Loucy (cell line): ENCODE data around the gene ANXA6.
A peak's percentile ranks its signal among the peaks of the same experiment; 100 is the strongest.

ENCODE experiments used
- H2AFZ ChIP-seq: fragments of 200-600 bp; sonication (generic); 2 replicates; pipeline ENCODE4 v1.6.0; 2016; ENCODE audit warnings: antibody characterized with exemption, mild to moderate bottlenecking, low read length, moderate library complexity
- H3F3A ChIP-seq: fragments of 200-600 bp; 2 replicates; pipeline ENCODE4 v1.6.0; 2016; ENCODE audit warnings: antibody characterized with exemption, low read depth, mild to moderate bottlenecking
- H3K27me3 ChIP-seq: fragments of 200-600 bp; sonication (generic); 2 replicates; pipeline ENCODE4 v1.6.1; 2014; ENCODE audit warnings: low read length, mild to moderate bottlenecking; ENCODE audit not compliant: insufficient read depth, poor library complexity, severe bottlenecking
- H3K36me3 ChIP-seq: fragments of 200-600 bp; sonication (generic); 2 replicates; pipeline ENCODE4 v1.6.1; 2016; ENCODE audit warnings: low read length; ENCODE audit not compliant: insufficient read depth
- H3K4me1 ChIP-seq: fragments of 200-600 bp; sonication (generic); 2 replicates; pipeline ENCODE4 v1.5.1; 2014; ENCODE audit warnings: low read length, mild to moderate bottlenecking; ENCODE audit not compliant: insufficient read depth, poor library complexity, severe bottlenecking
- H3K4me2 ChIP-seq: fragments of 200-600 bp; sonication (generic); 2 replicates; pipeline ENCODE4 v1.6.0; 2014; ENCODE audit warnings: antibody characterized with exemption, low read length, low read depth, mild to moderate bottlenecking; ENCODE audit not compliant: poor library complexity, severe bottlenecking
- H3K4me3 ChIP-seq: fragments of 200-600 bp; sonication (generic); 2 replicates; pipeline ENCODE4 v1.5.1; 2014; ENCODE audit warnings: low read length, mild to moderate bottlenecking, mixed read lengths; ENCODE audit not compliant: poor library complexity, severe bottlenecking
- H3K79me2 ChIP-seq: fragments of 200-600 bp; sonication (generic); 2 replicates; pipeline ENCODE4 v1.6.1; 2014; ENCODE audit warnings: low read length; ENCODE audit not compliant: insufficient read depth
- H3K9ac ChIP-seq: fragments of 200-600 bp; sonication (generic); 2 replicates; pipeline ENCODE4 v1.6.0; 2014; ENCODE audit warnings: mild to moderate bottlenecking, low read depth, low read length, moderate library complexity; ENCODE audit not compliant: poor library complexity, severe bottlenecking
- H3K9me2 ChIP-seq: fragments of 200-600 bp; sonication (generic); replicated peaks from 2 replicates; pipeline ENCODE4 v1.6.1; 2016; ENCODE audit warnings: low read depth, low read length, mixed read lengths
- H3K9me3 ChIP-seq: fragments of 200-600 bp; sonication (generic); 2 replicates; pipeline ENCODE4 v1.6.1; 2014; ENCODE audit warnings: mild to moderate bottlenecking, antibody characterized with exemption, low read length, low read depth; ENCODE audit not compliant: insufficient read depth
- H4K20me1 ChIP-seq: fragments of 200-600 bp; sonication (generic); 2 replicates; pipeline ENCODE4 v1.6.0; 2014; ENCODE audit warnings: antibody characterized with exemption, low read length, mild to moderate bottlenecking; ENCODE audit not compliant: insufficient read depth, poor library complexity, severe bottlenecking
- EZH2phosphoT487 ChIP-seq: fragments of 200-600 bp; IDR thresholded peaks from 2 replicates; pipeline ENCODE4 v1.6.1; 2018; ENCODE audit warnings: antibody characterized with exemption, mild to moderate bottlenecking, moderate library complexity, borderline replicate concordance
- TF ChIP-seq, protein P1 (sequence below): fragments of 200-600 bp; sonication (generic); conservative IDR thresholded peaks from 2 replicates; pipeline ENCODE4 v1.5.1; 2014; ENCODE audit warnings: mild to moderate bottlenecking, antibody characterized with exemption, low read length

Gene ANXA6

DNA sequence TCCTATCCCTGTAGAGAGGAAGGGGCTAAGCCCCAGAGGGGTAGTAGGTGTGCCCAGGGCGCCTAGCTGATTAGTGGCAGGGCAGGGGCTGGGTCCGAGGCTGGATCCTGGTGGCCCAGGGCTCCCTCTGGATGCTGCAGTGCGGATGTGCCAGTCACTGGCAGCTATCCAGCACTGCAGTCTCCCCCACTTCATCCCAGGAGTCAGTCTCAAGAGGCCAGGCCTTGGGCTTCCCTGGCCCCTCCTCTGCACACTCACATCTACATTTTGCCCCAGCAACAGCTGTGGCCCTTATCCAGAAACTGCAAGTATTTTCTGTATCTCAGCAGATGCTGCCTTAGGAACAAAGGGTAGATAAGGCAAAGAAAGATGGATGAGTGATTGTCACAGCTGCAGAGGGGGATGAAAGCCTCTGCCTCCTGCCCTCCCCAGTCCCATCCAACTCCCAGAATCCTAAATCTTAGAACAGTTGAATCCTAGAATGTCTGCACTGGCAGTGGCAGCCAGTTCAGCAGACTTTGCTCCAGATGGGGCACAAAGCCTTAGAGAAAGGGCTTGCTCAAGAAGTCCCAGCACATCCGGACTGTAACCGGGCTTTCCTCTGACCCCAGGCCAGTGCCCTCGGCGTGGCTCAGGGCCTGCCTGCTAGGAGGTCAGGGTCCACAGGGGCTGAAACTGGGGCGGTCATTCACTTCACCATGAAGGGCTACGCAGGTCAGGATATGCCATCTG lies 1.6 kb downstream of the ANXA6 start:
- peak overlapping the region; percentile 95 for H3K4me3 ChIP-seq
- no peak for TF ChIP-seq EZH2phosphoT487
- TF ChIP-seq, protein P1, sequence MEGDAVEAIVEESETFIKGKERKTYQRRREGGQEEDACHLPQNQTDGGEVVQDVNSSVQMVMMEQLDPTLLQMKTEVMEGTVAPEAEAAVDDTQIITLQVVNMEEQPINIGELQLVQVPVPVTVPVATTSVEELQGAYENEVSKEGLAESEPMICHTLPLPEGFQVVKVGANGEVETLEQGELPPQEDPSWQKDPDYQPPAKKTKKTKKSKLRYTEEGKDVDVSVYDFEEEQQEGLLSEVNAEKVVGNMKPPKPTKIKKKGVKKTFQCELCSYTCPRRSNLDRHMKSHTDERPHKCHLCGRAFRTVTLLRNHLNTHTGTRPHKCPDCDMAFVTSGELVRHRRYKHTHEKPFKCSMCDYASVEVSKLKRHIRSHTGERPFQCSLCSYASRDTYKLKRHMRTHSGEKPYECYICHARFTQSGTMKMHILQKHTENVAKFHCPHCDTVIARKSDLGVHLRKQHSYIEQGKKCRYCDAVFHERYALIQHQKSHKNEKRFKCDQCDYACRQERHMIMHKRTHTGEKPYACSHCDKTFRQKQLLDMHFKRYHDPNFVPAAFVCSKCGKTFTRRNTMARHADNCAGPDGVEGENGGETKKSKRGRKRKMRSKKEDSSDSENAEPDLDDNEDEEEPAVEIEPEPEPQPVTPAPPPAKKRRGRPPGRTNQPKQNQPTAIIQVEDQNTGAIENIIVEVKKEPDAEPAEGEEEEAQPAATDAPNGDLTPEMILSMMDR: no peak
- peaks cover 68% of the 10 kb centered on the region for H3K4me1 ChIP-seq
- H4K20me1 ChIP-seq: peaks cover 27% of the 10 kb centered on the region
- H3F3A ChIP-seq: peaks cover 5% of the 10 kb centered on the region
- H3K9me2 ChIP-seq: no peaks in the 10 kb centered on the region
- H3K79me2 ChIP-seq: peaks cover 78% of the 10 kb centered on the region
- peak overlapping the region; percentile 98 for H3K4me2 ChIP-seq
- H3K9ac ChIP-seq: peak overlapping the region; percentile 90
- no peaks in the 10 kb centered on the region for H3K27me3 ChIP-seq
- no peaks in the 10 kb centered on the region for H3K36me3 ChIP-seq
- H2AFZ ChIP-seq: no peak overlapping the region
- H3K9me3 ChIP-seq: no peaks in the 10 kb centered on the region

DNA sequence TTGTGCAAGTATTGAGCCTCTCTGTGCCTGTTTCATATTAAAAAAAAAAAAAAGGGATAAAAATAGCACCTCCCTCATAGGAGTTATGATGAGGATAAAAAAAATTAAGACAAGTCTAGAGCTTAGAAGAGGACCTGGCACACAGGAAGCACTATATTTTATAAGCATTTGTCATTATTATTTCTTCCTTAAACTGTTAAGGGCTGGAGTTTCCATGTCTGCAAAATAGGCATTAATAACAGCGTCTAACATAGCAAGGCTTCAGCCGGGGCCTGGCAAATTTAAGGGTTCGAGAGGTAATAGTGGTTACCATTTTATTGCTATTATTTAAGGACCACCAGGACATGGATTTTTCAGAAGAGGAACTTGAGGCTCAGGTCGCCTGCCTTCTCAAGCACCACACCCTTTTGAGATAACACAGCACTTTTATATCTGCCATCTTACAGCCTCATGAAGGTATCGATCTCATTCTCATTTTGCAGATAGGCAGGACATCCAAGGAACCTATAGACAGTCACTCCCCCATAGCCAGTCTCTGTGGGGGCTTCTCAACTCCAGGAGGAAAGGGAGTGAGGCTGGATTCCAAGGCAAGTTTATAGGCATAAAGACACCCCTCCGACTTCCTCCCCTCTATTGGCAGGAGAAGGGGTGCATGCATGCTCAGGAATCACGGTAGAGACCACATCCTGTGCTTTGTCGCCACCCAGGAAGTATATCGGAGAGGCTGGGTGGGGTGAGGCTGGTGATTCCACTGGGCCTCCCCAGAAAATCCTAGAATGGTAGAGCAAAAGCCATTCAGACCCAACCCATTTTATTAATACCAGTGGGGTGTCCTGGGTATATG lies 2.4 kb downstream of the ANXA6 start:
- no peak for TF ChIP-seq EZH2phosphoT487
- TF ChIP-seq, protein P1: no peak
- Histone ChIP-seq H3K4me3 (peak overlapping the region; percentile 95), H3K4me2 (peak overlapping the region; percentile 98), H3K9ac (peak overlapping the region; percentile 90), H3K4me1 (peaks cover 75% of the 10 kb centered on the region), H2AFZ (no peak overlapping the region), H3F3A (peaks cover 9% of the 10 kb centered on the region), H3K36me3 (no peaks in the 10 kb centered on the region), H3K9me2 (no peaks in the 10 kb centered on the region), H3K79me2 (peaks cover 82% of the 10 kb centered on the region), H3K27me3 (no peaks in the 10 kb centered on the region), H3K9me3 (no peaks in the 10 kb centered on the region), H4K20me1 (peaks cover 27% of the 10 kb centered on the region)

DNA sequence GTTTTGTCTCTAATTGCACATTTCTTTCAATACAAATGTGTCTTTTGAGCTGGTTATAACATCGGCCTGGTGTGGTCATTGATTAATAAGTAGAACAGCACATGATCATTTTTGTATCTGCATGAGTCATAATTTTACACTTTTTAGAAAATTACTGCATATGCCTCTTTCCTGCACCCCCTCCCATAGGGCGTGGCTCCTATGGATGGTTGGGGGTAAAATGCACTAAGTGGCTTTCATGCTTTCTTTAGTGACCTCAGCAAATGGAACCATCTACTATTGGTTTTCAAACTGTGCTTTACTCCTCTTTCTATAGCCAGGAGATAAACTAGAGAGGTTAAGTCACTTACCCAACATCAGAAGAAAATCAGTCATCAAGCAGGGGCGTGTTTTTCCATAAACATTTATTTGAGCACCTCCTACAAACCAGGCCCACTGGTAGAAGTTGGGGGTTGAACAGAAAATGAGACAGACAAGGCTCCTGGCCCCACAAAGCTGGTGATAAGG lies 3.8 kb downstream of the ANXA6 start:
- peaks cover 87% of the 10 kb centered on the region for H3K4me1 ChIP-seq
- TF ChIP-seq, protein P1: no peak
- TF ChIP-seq EZH2phosphoT487: no peak
- H3F3A ChIP-seq: peaks cover 9% of the 10 kb centered on the region
- H3K9me2 ChIP-seq: no peaks in the 10 kb centered on the region
- peaks cover 95% of the 10 kb centered on the region for H3K79me2 ChIP-seq
- H3K9me3 ChIP-seq: no peaks in the 10 kb centered on the region
- no peaks in the 10 kb centered on the region for H3K27me3 ChIP-seq
- H3K36me3 ChIP-seq: no peaks in the 10 kb centered on the region
- peaks cover 27% of the 10 kb centered on the region for H4K20me1 ChIP-seq
- peak overlapping the region; percentile 98 for H3K4me2 ChIP-seq
- H3K9ac ChIP-seq: peak overlapping the region; percentile 90
- peak overlapping the region; percentile 95 for H3K4me3 ChIP-seq
- H2AFZ ChIP-seq: no peak overlapping the region
